Hepatocyte (in vitro differentiated cells): ENCODE results near the gene SCAF4. TPM values are rescaled to one million over a fixed set of nuclear protein-coding genes. Genes with fewer than 3 reads are reported as not detected.

Experiments used
- DNase-seq: peaks from one replicate; pipeline ENCODE4 v3.0.0-alpha.2; 2016; ENCODE audit warnings: low spot score
- H2AFZ ChIP-seq: fragments of 200-600 bp; sonication (generic); 2 replicates; pipeline ENCODE4 v1.6.0; 2016; ENCODE audit warnings: antibody characterized with exemption, mild to moderate bottlenecking
- H3K27ac ChIP-seq: fragments of 200-600 bp; sonication (generic); 2 replicates; pipeline ENCODE4 v1.5.1; 2016; ENCODE audit warnings: mild to moderate bottlenecking
- H3K27me3 ChIP-seq: fragments of 200-600 bp; sonication (generic); 2 replicates; pipeline ENCODE4 v1.6.1; 2016
- H3K36me3 ChIP-seq: fragments of 200-600 bp; sonication (generic); replicated peaks from 2 replicates; pipeline ENCODE4 v1.5.1; 2016; ENCODE audit warnings: low read depth; ENCODE audit not compliant: insufficient read depth
- H3K4me1 ChIP-seq: fragments of 200-600 bp; sonication (generic); 2 replicates; pipeline ENCODE4 v1.5.1; 2016; ENCODE audit warnings: mild to moderate bottlenecking, moderate library complexity; ENCODE audit not compliant: insufficient read depth
- H3K4me2 ChIP-seq: fragments of 200-600 bp; sonication (generic); 2 replicates; pipeline ENCODE4 v1.6.0; 2016
- H3K4me3 ChIP-seq: fragments of 200-600 bp; sonication (generic); 2 replicates; pipeline ENCODE4 v1.5.1; 2016; ENCODE audit warnings: mild to moderate bottlenecking
- H3K79me2 ChIP-seq: fragments of 200-600 bp; sonication (generic); 2 replicates; pipeline ENCODE4 v1.6.0; 2017; ENCODE audit warnings: mild to moderate bottlenecking
- H3K9me2 ChIP-seq: fragments of 200-600 bp; sonication (generic); replicated peaks from 2 replicates; pipeline ENCODE4 v1.6.0; 2017; ENCODE audit warnings: mild to moderate bottlenecking; ENCODE audit not compliant: insufficient read depth
- H3K9me3 ChIP-seq: fragments of 200-600 bp; sonication (generic); 2 replicates; pipeline ENCODE4 v1.5.1; 2016; ENCODE audit warnings: low read depth, mild to moderate bottlenecking
- H4K20me1 ChIP-seq: fragments of 200-600 bp; sonication (generic); 2 replicates; pipeline ENCODE4 v1.6.0; 2016; ENCODE audit warnings: mild to moderate bottlenecking; ENCODE audit not compliant: insufficient read depth, poor library complexity, severe bottlenecking
- EZH2 ChIP-seq: fragments of 200-600 bp; sonication (generic); IDR thresholded peaks from 2 replicates; pipeline ENCODE4 v1.6.1; 2016; ENCODE audit warnings: antibody characterized with exemption, mild to moderate bottlenecking, borderline replicate concordance
- EZH2phosphoT487 ChIP-seq: fragments of 200-600 bp; sonication (generic); IDR thresholded peaks from one replicate; pipeline ENCODE4 v1.6.1; 2018; ENCODE audit warnings: antibody characterized with exemption, mild to moderate bottlenecking, low read depth, moderate library complexity; ENCODE audit not compliant: unreplicated experiment, severe bottlenecking
- WGBS: methylation state at CpG from one replicate; pipeline ENCODE4 v1.1.6; 2016; ENCODE audit warnings: low lambda C conversion rate; ENCODE audit errors: missing lambda C conversion rate; 5-methylcytosine and 5-hydroxymethylcytosine counted together
- polyA plus RNA-seq: library from polyadenylated mRNA; unstranded; fragments of >200 nt; fragmentation: Nextera tagmentation; extraction: Ambion mirVana; gene quantifications from 2 replicates; pipeline ENCODE4 v1.2.1, GENCODE V29; 2016
- total RNA-seq: library from RNA; depleted of rRNA; stranded (reverse); fragments of >200 nt; gene quantifications from 2 replicates; pipeline ENCODE4 v1.2.3, GENCODE V29; 2014
- TF ChIP-seq, protein P1 (sequence below): fragments of 200-600 bp; sonication (generic); IDR thresholded peaks from 2 replicates; pipeline ENCODE4 v1.5.1; 2016; ENCODE audit warnings: antibody characterized with exemption, mild to moderate bottlenecking; ENCODE audit not compliant: poor library complexity

The SCAF4 gene
- total and polyA plus RNA-seq, 2 experiments from 2014 or later, result 18.7 to 33.1 TPM

DNA sequence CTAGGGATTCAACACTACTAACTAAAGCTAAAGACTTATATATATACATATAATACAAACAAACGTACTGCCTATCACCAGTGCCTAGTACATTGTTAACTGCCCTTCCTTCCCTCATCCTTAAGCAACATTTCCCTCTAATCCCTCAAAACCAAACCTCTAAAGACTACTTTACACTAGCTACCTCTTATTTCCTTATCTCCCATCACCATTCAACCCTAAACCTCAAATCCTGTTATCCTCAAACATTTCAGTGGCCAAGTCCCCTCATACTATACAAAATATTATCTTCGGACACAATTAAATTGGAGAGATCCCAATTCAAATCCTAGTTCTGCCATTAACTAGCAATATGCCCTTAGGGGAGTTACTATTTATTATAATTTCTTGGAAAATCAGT lies 3.7 kb downstream of the SCAF4 start:
- Histone ChIP-seq H3K36me3 (no peaks in the 10 kb centered on the region), H2AFZ (no peak overlapping the region), H3K4me1 (peaks cover 27% of the 10 kb centered on the region), H3K4me2 (peak overlapping the region; percentile 92), H3K9me3 (no peaks in the 10 kb centered on the region), H4K20me1 (peaks cover 81% of the 10 kb centered on the region), H3K4me3 (no peak overlapping the region), H3K9me2 (no peaks in the 10 kb centered on the region), H3K79me2 (peaks cover 86% of the 10 kb centered on the region), H3K27me3 (no peaks in the 10 kb centered on the region), H3K27ac (no peak overlapping the region)
- 92% methylated on average over 2 of the region's 2 CpGs for WGBS
- TF ChIP-seq EZH2phosphoT487, result no peak
- no peak for TF ChIP-seq EZH2
- TF ChIP-seq, protein P1, sequence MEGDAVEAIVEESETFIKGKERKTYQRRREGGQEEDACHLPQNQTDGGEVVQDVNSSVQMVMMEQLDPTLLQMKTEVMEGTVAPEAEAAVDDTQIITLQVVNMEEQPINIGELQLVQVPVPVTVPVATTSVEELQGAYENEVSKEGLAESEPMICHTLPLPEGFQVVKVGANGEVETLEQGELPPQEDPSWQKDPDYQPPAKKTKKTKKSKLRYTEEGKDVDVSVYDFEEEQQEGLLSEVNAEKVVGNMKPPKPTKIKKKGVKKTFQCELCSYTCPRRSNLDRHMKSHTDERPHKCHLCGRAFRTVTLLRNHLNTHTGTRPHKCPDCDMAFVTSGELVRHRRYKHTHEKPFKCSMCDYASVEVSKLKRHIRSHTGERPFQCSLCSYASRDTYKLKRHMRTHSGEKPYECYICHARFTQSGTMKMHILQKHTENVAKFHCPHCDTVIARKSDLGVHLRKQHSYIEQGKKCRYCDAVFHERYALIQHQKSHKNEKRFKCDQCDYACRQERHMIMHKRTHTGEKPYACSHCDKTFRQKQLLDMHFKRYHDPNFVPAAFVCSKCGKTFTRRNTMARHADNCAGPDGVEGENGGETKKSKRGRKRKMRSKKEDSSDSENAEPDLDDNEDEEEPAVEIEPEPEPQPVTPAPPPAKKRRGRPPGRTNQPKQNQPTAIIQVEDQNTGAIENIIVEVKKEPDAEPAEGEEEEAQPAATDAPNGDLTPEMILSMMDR, result no peak
- no peak for DNase-seq

- TF ChIP-seq, protein P1, result no peak
- TF ChIP-seq EZH2 (no peak), EZH2phosphoT487 (no peak)
- Histone ChIP-seq H3K36me3 (no peaks in the 10 kb centered on the region), H3K27me3 (no peaks in the 10 kb centered on the region), H3K27ac (no peak overlapping the region), H3K4me2 (no peak overlapping the region), H3K9me3 (no peaks in the 10 kb centered on the region), H4K20me1 (peaks cover 91% of the 10 kb centered on the region), H3K79me2 (peaks cover 96% of the 10 kb centered on the region), H3K9me2 (no peaks in the 10 kb centered on the region), H3K4me3 (no peak overlapping the region), H2AFZ (no peak overlapping the region), H3K4me1 (peaks cover 19% of the 10 kb centered on the region)
- 87% methylated on average over 7 of the region's 7 CpGs for WGBS
- DNase-seq, result no peak
Observed at GRCh38 chr21:31727181-31727580, 4.7 kb downstream of the SCAF4 start.

GRCh38 chr21:31726407-31726806 lies 5.5 kb downstream of the SCAF4 start:
- H4K20me1 ChIP-seq, result peaks cover 96% of the 10 kb centered on the region
- 96% methylated on average over 4 of the region's 4 CpGs for WGBS
- TF ChIP-seq EZH2phosphoT487, result no peak
- TF ChIP-seq EZH2, result no peak
- TF ChIP-seq, protein P1, result no peak

More at GRCh38 chr21:31726407-31726806, 5.5 kb downstream of the SCAF4 start:
- no peak overlapping the region for H2AFZ ChIP-seq
- H3K79me2 ChIP-seq, result peaks cover 100% of the 10 kb centered on the region
- no peaks in the 10 kb centered on the region for H3K27me3 ChIP-seq
- H3K9me2 ChIP-seq, result no peaks in the 10 kb centered on the region
- H3K4me1 ChIP-seq, result peaks cover 19% of the 10 kb centered on the region
- H3K4me2 ChIP-seq, result no peak overlapping the region
- H3K4me3 ChIP-seq, result no peak overlapping the region
- DNase-seq, result no peak
- no peaks in the 10 kb centered on the region for H3K9me3 ChIP-seq
- H3K36me3 ChIP-seq, result no peaks in the 10 kb centered on the region
- H3K27ac ChIP-seq, result no peak overlapping the region
